Thyroid gland (tissue), 4 donors: ENCODE measurements around the gene PRKCD.

Experiments
- POLR2A ChIP-seq, 2 donors: fragments of 450-650 bp; IDR thresholded peaks; one replicate each; pipeline ENCODE4 v1.6.1; 2017; ENCODE audit warnings: antibody characterized with exemption in 2 of 2, mild to moderate bottlenecking in 2 of 2, moderate library complexity in 1 of 2
- TF ChIP-seq, protein P1 (sequence below), 6 experiments: fragments of 200-600 bp in 3 of 6; fragments of 450-650 bp in 3 of 6; sonication (generic) in 3 of 6; IDR thresholded peaks; one replicate each; pipeline ENCODE4 v1.5.1; 2016 to 2019; ENCODE audit warnings: antibody characterized with exemption in 6 of 6, mild to moderate bottlenecking in 2 of 6, inconsistent platforms in 1 of 6, moderate library complexity in 1 of 6

DNA sequence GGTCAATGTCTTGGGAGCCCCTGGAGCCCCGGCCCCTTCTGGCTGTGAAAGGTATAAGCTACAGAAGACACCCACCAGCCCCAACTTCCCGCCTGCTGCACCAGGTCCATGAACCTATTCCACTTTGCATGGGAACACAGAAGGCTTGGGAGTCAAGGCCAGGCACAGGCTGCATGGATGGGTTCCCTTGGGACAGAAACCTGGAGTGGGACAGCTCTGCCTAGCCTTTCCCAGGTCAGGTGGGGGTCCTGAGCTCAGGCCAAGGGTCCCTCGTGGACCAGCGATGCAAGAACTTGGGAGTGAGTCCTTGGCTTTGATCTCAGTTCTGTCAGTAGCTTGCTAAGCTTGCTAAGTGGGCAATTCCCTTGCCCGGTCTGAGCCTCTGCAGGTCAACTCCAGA lies 69.8 kb downstream of the PRKCD start:
- TF ChIP-seq, protein P1, sequence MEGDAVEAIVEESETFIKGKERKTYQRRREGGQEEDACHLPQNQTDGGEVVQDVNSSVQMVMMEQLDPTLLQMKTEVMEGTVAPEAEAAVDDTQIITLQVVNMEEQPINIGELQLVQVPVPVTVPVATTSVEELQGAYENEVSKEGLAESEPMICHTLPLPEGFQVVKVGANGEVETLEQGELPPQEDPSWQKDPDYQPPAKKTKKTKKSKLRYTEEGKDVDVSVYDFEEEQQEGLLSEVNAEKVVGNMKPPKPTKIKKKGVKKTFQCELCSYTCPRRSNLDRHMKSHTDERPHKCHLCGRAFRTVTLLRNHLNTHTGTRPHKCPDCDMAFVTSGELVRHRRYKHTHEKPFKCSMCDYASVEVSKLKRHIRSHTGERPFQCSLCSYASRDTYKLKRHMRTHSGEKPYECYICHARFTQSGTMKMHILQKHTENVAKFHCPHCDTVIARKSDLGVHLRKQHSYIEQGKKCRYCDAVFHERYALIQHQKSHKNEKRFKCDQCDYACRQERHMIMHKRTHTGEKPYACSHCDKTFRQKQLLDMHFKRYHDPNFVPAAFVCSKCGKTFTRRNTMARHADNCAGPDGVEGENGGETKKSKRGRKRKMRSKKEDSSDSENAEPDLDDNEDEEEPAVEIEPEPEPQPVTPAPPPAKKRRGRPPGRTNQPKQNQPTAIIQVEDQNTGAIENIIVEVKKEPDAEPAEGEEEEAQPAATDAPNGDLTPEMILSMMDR (IDR thresholded peaks at IDR 0.05) = no peak
- no peak for TF ChIP-seq POLR2A (IDR thresholded peaks at IDR 0.05)
